Measurements from ENCODE around the gene LMO4. TPM values are rescaled to one million over a fixed set of nuclear protein-coding genes. Genes with fewer than 3 reads are reported as not detected.
A peak's percentile ranks its signal among the peaks of the same experiment; 100 is the strongest.

The LMO4 gene
- total RNA-seq (2016; rRNA removed; fragmentation: Illumina TruSeq; extraction: Trizol), result 18.2 and 19.3 TPM in 2 replicates
- total RNA-seq (2016; cell fraction: cytosol; rRNA removed; fragmentation: Illumina TruSeq; extraction: Trizol; ENCODE audit: low read depth), result 17.4 and 17.9 TPM in 2 replicates
- total RNA-seq (2016; cell fraction: insoluble cytoplasmic fraction; rRNA removed; fragmentation: Illumina TruSeq; extraction: Trizol), result 16.4 and 19.6 TPM in 2 replicates
- total RNA-seq (2016; cell fraction: membrane; rRNA removed; fragmentation: Illumina TruSeq; extraction: Trizol), result 33.7 and 34.0 TPM in 2 replicates
- total RNA-seq (2016; cell fraction: nucleus; rRNA removed; fragmentation: Illumina TruSeq; extraction: Trizol), result 10.8 and 11.3 TPM in 2 replicates
- polyA plus RNA-seq (2011; rRNA removed), result 49.9 and 51.8 TPM in 2 replicates
- polyA plus RNA-seq (2011; cell fraction: cytosol; rRNA removed), result 37.6 and 48.6 TPM in 2 replicates
- polyA plus RNA-seq (2011; cell fraction: nucleus; rRNA removed), result 23.7 and 30.8 TPM in 2 replicates
- 28.8 and 41.3 TPM in 2 replicates for polyA plus RNA-seq (2012)
- 23.6 and 24.2 TPM in 2 replicates for polyA plus RNA-seq (2016; cell fraction: cytosol; fragmentation: Illumina TruSeq; extraction: Trizol; ENCODE audit: low read depth)
- 25.7 and 27.6 TPM in 2 replicates for polyA plus RNA-seq (2016; cell fraction: insoluble cytoplasmic fraction; fragmentation: Illumina TruSeq; extraction: Trizol; ENCODE audit: low read depth)
- polyA plus RNA-seq (2016; cell fraction: membrane; fragmentation: Illumina TruSeq; extraction: Trizol; ENCODE audit: low read depth), result 39.0 and 39.5 TPM in 2 replicates
- 21.2 and 23.4 TPM in 2 replicates for polyA plus RNA-seq (2016; cell fraction: nucleus; fragmentation: Illumina TruSeq; extraction: Trizol; ENCODE audit: insufficient read depth, low read depth)
- 23.9 and 48.3 TPM in 2 replicates for polyA minus RNA-seq (2011; rRNA and poly(A)+ RNA removed; ENCODE audit: low replicate concordance)
- 14.4 and 15.8 TPM in 2 replicates for polyA minus RNA-seq (2011; cell fraction: cytosol; rRNA and poly(A)+ RNA removed)
- 25.0 and 28.3 TPM in 2 replicates for polyA minus RNA-seq (2011; cell fraction: nucleus; rRNA and poly(A)+ RNA removed)
- Bru-seq, nascent RNA, result percentile 95 among the genes with signal in this experiment
- percentile 85 among the genes with signal in this experiment for BruChase-seq, experiment 1, labeled RNA remaining after a 6-hour chase
- percentile 89 among the genes with signal in this experiment for BruChase-seq, experiment 2, labeled RNA remaining after a 2-hour chase
- long read RNA-seq, experiment 1, full-length matches to known transcripts, result 12 of 14 reads
- long read RNA-seq, experiment 1, partial matches to known transcripts, result 0 of 14 reads
- long read RNA-seq, experiment 1, other reads (novel, unspliced or antisense), result 2 of 14 reads
- long read RNA-seq, experiment 2, full-length matches to known transcripts, result 84 of 117 reads
- long read RNA-seq, experiment 2, partial matches to known transcripts, result 23 of 117 reads
- long read RNA-seq, experiment 2, other reads (novel, unspliced or antisense), result 10 of 117 reads

- Histone ChIP-seq H3K79me2 (ENCODE audit: insufficient read depth, low read length) (peaks cover 12% of the 10 kb centered on the region), H4K20me1 (ENCODE audit: insufficient read depth, low read length) (peaks cover 10% of the 10 kb centered on the region; the same call in 1 of the 2 replicates), H3K9ac (ENCODE audit: insufficient read depth, low read depth, low read length) (peak within 1 kb of the TSS; percentile 74), H3K36me3 (replicated peaks in 1 of 2; ENCODE audit: control insufficient read depth in 1 of 2, insufficient read depth in 2 of 2, low read length in 2 of 2) (no peaks in the 10 kb centered on the region; a peak in 1 of 5 replicates), H2AFZ (ENCODE audit: low read length) (peak within 1 kb of the TSS; percentile 42), H3K4me3 (replicated peaks in 1 of 3; ENCODE audit: insufficient read depth in 1 of 3, low read depth in 2 of 3, low read length in 3 of 3) (peak within 1 kb of the TSS; percentile 80 to 96 (median 87)), H3K4me1 (ENCODE audit: insufficient read depth, low read length) (peaks cover 28% of the 10 kb centered on the region), H3K27ac (ENCODE audit: extremely low read length, insufficient read depth, low read length) (peak within 1 kb of the TSS; percentile 87), H3K27me3 (ENCODE audit: control insufficient read depth in 1 of 2, insufficient read depth in 2 of 2, low read length in 2 of 2) (peaks cover 0 to 6% of the 10 kb centered on the region in 2 experiments; a peak in 2 of 5 replicates), H3K4me2 (ENCODE audit: low read depth, low read length) (peak within 1 kb of the TSS; percentile 94), H3K9me3 (ENCODE audit: low read length) (no peaks in the 10 kb centered on the region)
- ChIA-PET POLR2A (interaction anchor here (0.6 to 1.9 kb wide), 13 partner anchors 17 to 852 kb away, joined by 3 to 11 read pairs (median 3); no protein-coding TSS in a partner anchor), CTCF (ENCODE audit: low intra/inter-chr PET ratio, low total read pairs) (no interaction called here)
- ATAC-seq (peak; percentile 85), DNase-seq (ENCODE audit: low spot score) (peak; percentile 93), FAIRE-seq (peak; percentile 76)
- 0% methylated on average over 18 of the region's 93 CpGs for WGBS (ENCODE audit: low lambda C conversion rate)
- in situ Hi-C loops (cut with HindIII; ENCODE audit: extremely low pct_ligation_motif_present, low pct_unique_long_range_greater_than_20kb) (loop anchor here (10.0 to 25.0 kb wide), 2 partner anchors 466 to 634 kb away; no protein-coding TSS in a partner anchor), intact Hi-C loops (cut with micrococcal nuclease; ENCODE audit: unreplicated experiment) (loop anchor here (5.0 kb wide), 2 partner anchors 101 to 1746 kb away; partner anchors contain the start of gene CCN1)
- no TSS peak for BruUV-seq (replicated peaks)
- TF ChIP-seq USF2 (IDR thresholded peaks at IDR 0.05; ENCODE audit: low read depth, low read length), result no peak
- no peak for TF ChIP-seq USF2 (CRISPR knock-in tag; IDR thresholded peaks at IDR 0.05; ENCODE audit: borderline replicate concordance)
- TF ChIP-seq, protein P1, sequence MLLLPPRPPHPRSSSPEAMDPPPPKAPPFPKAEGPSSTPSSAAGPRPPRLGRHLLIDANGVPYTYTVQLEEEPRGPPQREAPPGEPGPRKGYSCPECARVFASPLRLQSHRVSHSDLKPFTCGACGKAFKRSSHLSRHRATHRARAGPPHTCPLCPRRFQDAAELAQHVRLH (CRISPR knock-in tag; IDR thresholded peaks at IDR 0.05; ENCODE audit: borderline replicate concordance, low read depth), result no peak; the same call in 1 of the 2 replicates
- no peak for TF ChIP-seq NFE2L1 (CRISPR knock-in tag; IDR thresholded peaks at IDR 0.05; ENCODE audit: borderline replicate concordance)
- TF ChIP-seq ZNF296 (CRISPR knock-in tag; conservative IDR thresholded peaks at IDR 0.05), result no peak
- TF ChIP-seq, protein P2, sequence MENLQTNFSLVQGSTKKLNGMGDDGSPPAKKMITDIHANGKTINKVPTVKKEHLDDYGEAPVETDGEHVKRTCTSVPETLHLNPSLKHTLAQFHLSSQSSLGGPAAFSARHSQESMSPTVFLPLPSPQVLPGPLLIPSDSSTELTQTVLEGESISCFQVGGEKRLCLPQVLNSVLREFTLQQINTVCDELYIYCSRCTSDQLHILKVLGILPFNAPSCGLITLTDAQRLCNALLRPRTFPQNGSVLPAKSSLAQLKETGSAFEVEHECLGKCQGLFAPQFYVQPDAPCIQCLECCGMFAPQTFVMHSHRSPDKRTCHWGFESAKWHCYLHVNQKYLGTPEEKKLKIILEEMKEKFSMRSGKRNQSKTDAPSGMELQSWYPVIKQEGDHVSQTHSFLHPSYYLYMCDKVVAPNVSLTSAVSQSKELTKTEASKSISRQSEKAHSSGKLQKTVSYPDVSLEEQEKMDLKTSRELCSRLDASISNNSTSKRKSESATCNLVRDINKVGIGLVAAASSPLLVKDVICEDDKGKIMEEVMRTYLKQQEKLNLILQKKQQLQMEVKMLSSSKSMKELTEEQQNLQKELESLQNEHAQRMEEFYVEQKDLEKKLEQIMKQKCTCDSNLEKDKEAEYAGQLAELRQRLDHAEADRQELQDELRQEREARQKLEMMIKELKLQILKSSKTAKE (CRISPR knock-in tag; IDR thresholded peaks at IDR 0.05; ENCODE audit: borderline replicate concordance), result no peak
Observed at GRCh38 chr1:87328272-87329050, at the start of gene LMO4. Gene LMO4 (plus strand): TSS chr1:87328880. CDS start chr1:87332016, 3,136 bp downstream.
